SK-N-SH (cell line): ENCODE measurements around the gene SMIM1. TPM values are rescaled to one million over a fixed set of nuclear protein-coding genes. Genes with fewer than 3 reads are reported as not detected.

ENCODE experiments used
- CTCF ChIA-PET: fragments of 300-600, 350-600 bp; formaldehyde crosslinking; extraction: SDS; loops from one replicate; lab custom pipeline; 2021; lab: Yijun Ruan, JAX
- POLR2A ChIA-PET: fragments of 350-600 bp; sonication (Branson Sonifier 250); formaldehyde crosslinking; extraction: SDS; loops from one replicate; lab custom pipeline; 2020; ENCODE audit warnings: antibody characterized with exemption, inconsistent platforms; lab: Yijun Ruan, JAX
- DNase-seq: peaks from one replicate; pipeline ENCODE4 v3.0.0; 2012
- H2AFZ ChIP-seq: fragments of 200-600 bp; sonication (generic); 2 replicates; pipeline ENCODE4 v1.8.1; 2016; ENCODE audit warnings: antibody characterized with exemption, mild to moderate bottlenecking, low read depth
- H3F3A ChIP-seq: fragments of 200-600 bp; sonication (generic); replicated peaks from 2 replicates; pipeline ENCODE3; 2016; ENCODE audit warnings: antibody characterized with exemption, mild to moderate bottlenecking; ENCODE audit not compliant: insufficient read depth
- H3K27ac ChIP-seq, 2 experiments: fragments of 200-500 bp in 1 of 2; fragments of 200-600 bp in 1 of 2; sonication (Bioruptor generic) in 1 of 2; sonication (generic), shearing (Covaris generic) in 1 of 2; 2 replicates each; pipeline versions ENCODE4 v1.5.1 to v1.6.1; 2014 to 2016; ENCODE audit warnings: low read depth in 2 of 2, inconsistent platforms in 1 of 2, low read length in 1 of 2, mild to moderate bottlenecking in 1 of 2, mixed read lengths in 1 of 2
- H3K27me3 ChIP-seq: fragments of 200-600 bp; sonication (generic), shearing (Covaris generic); 2 replicates; pipeline ENCODE4 v1.6.1; 2016; ENCODE audit warnings: mixed run types; ENCODE audit not compliant: insufficient read depth
- H3K36me3 ChIP-seq, 2 experiments: fragments of 200-500 bp in 1 of 2; fragments of 200-600 bp in 1 of 2; sonication (Bioruptor generic) in 1 of 2; sonication (generic) in 1 of 2; replicated peaks in 1 of 2; 2 replicates each; pipeline versions ENCODE3 to v1.5.1; 2014 to 2016; ENCODE audit warnings: low read length in 1 of 2, mild to moderate bottlenecking in 1 of 2; ENCODE audit not compliant: insufficient read depth in 2 of 2, control insufficient read depth in 1 of 2
- H3K4me1 ChIP-seq, 2 experiments: fragments of 200-500 bp in 1 of 2; fragments of 200-600 bp in 1 of 2; sonication (Bioruptor generic) in 1 of 2; sonication (generic), shearing (Covaris generic) in 1 of 2; 2 replicates each; pipeline versions ENCODE4 v1.5.1 to v1.6.1; 2014 to 2016; ENCODE audit warnings: low read depth in 1 of 2, low read length in 1 of 2, mixed run types in 1 of 2; ENCODE audit not compliant: insufficient read depth in 2 of 2, control insufficient read depth in 1 of 2
- H3K4me2 ChIP-seq: fragments of 200-600 bp; sonication (generic), shearing (Covaris generic); 2 replicates; pipeline ENCODE4 v1.6.1; 2017; ENCODE audit warnings: mixed run types
- H3K4me3 ChIP-seq, 2 experiments: fragments of 200-500 bp in 1 of 2; fragments of 200-600 bp in 1 of 2; sonication (Bioruptor generic) in 1 of 2; sonication (generic), shearing (Covaris generic) in 1 of 2; 2 replicates each; pipeline versions ENCODE4 v1.5.1 to v1.8.1; 2014 to 2016; ENCODE audit warnings: low read depth in 2 of 2, inconsistent platforms in 1 of 2, low read length in 1 of 2, mild to moderate bottlenecking in 1 of 2, mixed read lengths in 1 of 2, moderate library complexity in 1 of 2
- H3K79me2 ChIP-seq: fragments of 200-600 bp; sonication (generic); 2 replicates; pipeline ENCODE4 v1.8.1; 2017; ENCODE audit warnings: mild to moderate bottlenecking; ENCODE audit not compliant: insufficient read depth
- H3K9ac ChIP-seq: fragments of 200-600 bp; sonication (generic); 2 replicates; pipeline ENCODE4 v1.6.1; 2017; ENCODE audit warnings: mixed run types
- H3K9me2 ChIP-seq: fragments of 200-600 bp; sonication (generic); 2 replicates; pipeline ENCODE4 v1.6.1; 2017; ENCODE audit warnings: mixed run types
- H3K9me3 ChIP-seq: fragments of 200-600 bp; sonication (generic); 2 replicates; pipeline ENCODE4 v1.6.1; 2017; ENCODE audit warnings: mixed run types, mild to moderate bottlenecking, moderate library complexity
- H4K20me1 ChIP-seq: fragments of 200-600 bp; sonication (generic); 2 replicates; pipeline ENCODE4 v1.6.1; 2017; ENCODE audit warnings: mild to moderate bottlenecking, mixed run types; ENCODE audit not compliant: insufficient read depth
- CHD2 ChIP-seq: fragments of 150-350 bp; IDR thresholded peaks from 2 replicates; pipeline ENCODE4 v1.6.1; 2018; ENCODE audit warnings: low read length; ENCODE audit not compliant: partially characterized antibody
- EZH2phosphoT487 ChIP-seq: fragments of 200-600 bp; sonication (generic); IDR thresholded peaks from 2 replicates; pipeline ENCODE4 v1.6.1; 2017; ENCODE audit warnings: low read depth, mixed run types, mild to moderate bottlenecking, antibody characterized with exemption, moderate library complexity, borderline replicate concordance
- GATA2 ChIP-seq: sonication (generic); formaldehyde crosslinking; IDR thresholded peaks from 2 replicates; pipeline ENCODE4 v1.5.0; 2020; ENCODE audit warnings: mild to moderate bottlenecking, missing genetic modification reagents
- JUND ChIP-seq: IDR thresholded peaks from 2 replicates; pipeline ENCODE4 v1.4.0; 2012
- MAX ChIP-seq: IDR thresholded peaks from 2 replicates; pipeline ENCODE4 v1.4.0; 2012; ENCODE audit warnings: low read depth
- MXI1 ChIP-seq: IDR thresholded peaks from 2 replicates; pipeline ENCODE4 v1.6.1; 2012; ENCODE audit warnings: mild to moderate bottlenecking, low read depth, low read length, improper control_type of control experiment
- RXRA ChIP-seq: IDR thresholded peaks from 2 replicates; pipeline ENCODE4 v1.4.0; 2012; ENCODE audit warnings: low read depth, mild to moderate bottlenecking, borderline replicate concordance
- TAF1 ChIP-seq: IDR thresholded peaks from 2 replicates; pipeline ENCODE4 v1.6.1; 2012; ENCODE audit warnings: low read depth, mild to moderate bottlenecking, low read length, moderate library complexity, borderline replicate concordance
- USF2 ChIP-seq: fragments of 150-350 bp; IDR thresholded peaks from 2 replicates; pipeline ENCODE4 v1.6.1; 2017; ENCODE audit warnings: antibody characterized with exemption, low read length, low read depth, borderline replicate concordance
- ZBTB33 ChIP-seq: IDR thresholded peaks from 2 replicates; pipeline ENCODE4 v1.4.0; 2012; ENCODE audit warnings: low read depth, borderline replicate concordance
- WGBS: methylation state at CpG from one replicate; pipeline ENCODE4 v1.1.6; 2017; ENCODE audit warnings: low lambda C conversion rate; 5-methylcytosine and 5-hydroxymethylcytosine counted together
- polyA plus RNA-seq, 3 experiments: library from polyadenylated mRNA; depleted of rRNA; stranded (reverse); fragments of >200 nt; gene quantifications; 2 replicates each; pipeline ENCODE4 v1.2.3, GENCODE V29; 2012

The SMIM1 gene
- polyA plus RNA-seq, 1 of the 3 experiments (the other 2 are of a cell fraction): 6.1 TPM

- no peak overlapping the region for H3K4me3 ChIP-seq
- no peak for DNase-seq
- CTCF ChIA-PET: interaction anchor here (0.9 kb wide), 1 partner anchor 18 kb away, joined by 3 read pairs; no protein-coding TSS in a partner anchor
Measured at GRCh38 chr1:3756394-3756793, 16.2 kb upstream of the SMIM1 start.

GRCh38 chr1:3759164-3759563, 13.4 kb upstream of the SMIM1 start:
- CTCF ChIA-PET: no interaction called here
- H3K4me3 ChIP-seq: no peak overlapping the region
- H3K4me1 ChIP-seq: no peaks in the 10 kb centered on the region
- 48% methylated on average over 6 of the region's 6 CpGs for WGBS
- TF ChIP-seq RXRA: no peak
- no peak for TF ChIP-seq USF2
- TF ChIP-seq EZH2phosphoT487: no peak
- no peak for TF ChIP-seq JUND
- TF ChIP-seq MXI1: no peak
- TF ChIP-seq CHD2: no peak
- no peak for TF ChIP-seq ZBTB33
- TF ChIP-seq MAX: no peak
- TF ChIP-seq TAF1: no peak
- no peak overlapping the region for H3K27ac ChIP-seq
- no peaks in the 10 kb centered on the region for H3F3A ChIP-seq
- no peaks in the 10 kb centered on the region for H3K9me2 ChIP-seq
- POLR2A ChIA-PET: interaction anchor here (0.6 to 1.0 kb wide), 2 partner anchors 11 to 18 kb away, joined by 3 read pairs; no protein-coding TSS in a partner anchor
- no peak overlapping the region for H2AFZ ChIP-seq
- no peak overlapping the region for H3K9ac ChIP-seq
- no peak overlapping the region for H3K4me2 ChIP-seq
- H3K79me2 ChIP-seq: no peaks in the 10 kb centered on the region
- H3K27me3 ChIP-seq: no peaks in the 10 kb centered on the region
- H3K9me3 ChIP-seq: no peaks in the 10 kb centered on the region
- H3K36me3 ChIP-seq: no peaks in the 10 kb centered on the region
- H4K20me1 ChIP-seq: no peaks in the 10 kb centered on the region
- DNase-seq: no peak

More at GRCh38 chr1:3756394-3756793, 16.2 kb upstream of the SMIM1 start:
- no peaks in the 10 kb centered on the region for H3K27me3 ChIP-seq
- H3K9ac ChIP-seq: no peak overlapping the region
- H3F3A ChIP-seq: no peaks in the 10 kb centered on the region
- no peak overlapping the region for H3K27ac ChIP-seq
- no peaks in the 10 kb centered on the region for H4K20me1 ChIP-seq
- no peaks in the 10 kb centered on the region for H3K9me2 ChIP-seq
- 68% methylated on average over 19 of the region's 21 CpGs for WGBS
- POLR2A ChIA-PET: interaction anchor here (0.7 kb wide), 1 partner anchor 493 kb away, joined by 4 read pairs; no protein-coding TSS in a partner anchor
- TF ChIP-seq GATA2 (CRISPR knock-in tag) (no peak), CHD2 (no peak)
- no peak overlapping the region for H3K4me2 ChIP-seq
- no peaks in the 10 kb centered on the region for H3K9me3 ChIP-seq
- no peaks in the 10 kb centered on the region for H3K4me1 ChIP-seq
- no peaks in the 10 kb centered on the region for H3K79me2 ChIP-seq
- H3K36me3 ChIP-seq: no peaks in the 10 kb centered on the region
- H2AFZ ChIP-seq: no peak overlapping the region
